Measurements from ENCODE around the gene EREG.

DNA sequence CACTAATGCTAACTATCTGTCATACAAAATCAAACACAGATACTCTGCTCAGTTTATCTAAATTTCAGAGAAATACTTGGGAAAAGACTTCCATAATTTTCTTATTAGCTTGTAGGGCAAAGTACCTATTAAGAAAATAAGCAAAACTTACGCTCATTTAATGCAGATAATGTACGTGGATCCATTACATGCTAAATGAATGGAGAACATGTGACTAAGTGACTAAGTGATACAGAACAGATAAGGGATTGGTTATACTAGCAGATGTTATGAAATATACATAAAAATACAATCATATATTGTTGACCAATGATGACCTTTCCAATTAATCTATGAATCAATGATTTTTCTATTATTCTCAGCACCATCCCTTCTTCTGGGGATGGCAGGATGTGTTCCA, 25.7 kb downstream of the EREG start:
- TF ChIP-seq POLR2A (IDR thresholded peaks at IDR 0.05) = no peak
- TF ChIP-seq, protein P1, sequence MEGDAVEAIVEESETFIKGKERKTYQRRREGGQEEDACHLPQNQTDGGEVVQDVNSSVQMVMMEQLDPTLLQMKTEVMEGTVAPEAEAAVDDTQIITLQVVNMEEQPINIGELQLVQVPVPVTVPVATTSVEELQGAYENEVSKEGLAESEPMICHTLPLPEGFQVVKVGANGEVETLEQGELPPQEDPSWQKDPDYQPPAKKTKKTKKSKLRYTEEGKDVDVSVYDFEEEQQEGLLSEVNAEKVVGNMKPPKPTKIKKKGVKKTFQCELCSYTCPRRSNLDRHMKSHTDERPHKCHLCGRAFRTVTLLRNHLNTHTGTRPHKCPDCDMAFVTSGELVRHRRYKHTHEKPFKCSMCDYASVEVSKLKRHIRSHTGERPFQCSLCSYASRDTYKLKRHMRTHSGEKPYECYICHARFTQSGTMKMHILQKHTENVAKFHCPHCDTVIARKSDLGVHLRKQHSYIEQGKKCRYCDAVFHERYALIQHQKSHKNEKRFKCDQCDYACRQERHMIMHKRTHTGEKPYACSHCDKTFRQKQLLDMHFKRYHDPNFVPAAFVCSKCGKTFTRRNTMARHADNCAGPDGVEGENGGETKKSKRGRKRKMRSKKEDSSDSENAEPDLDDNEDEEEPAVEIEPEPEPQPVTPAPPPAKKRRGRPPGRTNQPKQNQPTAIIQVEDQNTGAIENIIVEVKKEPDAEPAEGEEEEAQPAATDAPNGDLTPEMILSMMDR (IDR thresholded peaks at IDR 0.05) = no peak
